ENCODE results near the gene GAL3ST2. TPM values are rescaled to one million over a fixed set of nuclear protein-coding genes. Genes with fewer than 3 reads are reported as not detected.

GAL3ST2 gene
- polyA plus RNA-seq, 1 donor from 2014 or later = not detected

- TF ChIP-seq POLR2AphosphoS5 (IDR thresholded peaks at IDR 0.05) = no peak
- no peak for TF ChIP-seq MXI1 (conservative IDR thresholded peaks at IDR 0.05; ENCODE audit: poor library complexity, severe bottlenecking)
These were observed 33.0 kb downstream of the GAL3ST2 start (continued) for GRCh38 chr2:241809383-241810306.

- H3K9ac ChIP-seq (ENCODE audit: low read length) = no peak overlapping the region
These were observed 33.9 kb downstream of the GAL3ST2 start for GRCh38 chr2:241810307-241811200.

More at GRCh38 chr2:241810307-241811200, 33.9 kb downstream of the GAL3ST2 start:
- Histone ChIP-seq H3F3A (ENCODE audit: insufficient read depth, low read length, poor library complexity, severe bottlenecking) (no peaks in the 10 kb centered on the region), H2AFZ (ENCODE audit: low read depth, low read length) (no peak overlapping the region), H4K20me1 (ENCODE audit: insufficient read depth) (no peaks in the 10 kb centered on the region), H3K4me2 (ENCODE audit: low read length) (no peak overlapping the region), H3K9me2 (ENCODE audit: insufficient read depth, low read length) (no peaks in the 10 kb centered on the region), H3K79me2 (replicated peaks; ENCODE audit: insufficient read depth, low read length) (no peaks in the 10 kb centered on the region), H3K36me3 (ENCODE audit: insufficient read depth, low read length) (no peaks in the 10 kb centered on the region), H3K27ac (ENCODE audit: low read length) (no peak overlapping the region), H3K27me3 (ENCODE audit: insufficient read depth, low read depth, low read length) (no peaks in the 10 kb centered on the region), H3K9me3 (ENCODE audit: low read length) (no peaks in the 10 kb centered on the region), H3K4me3 (ENCODE audit: low read length) (no peak overlapping the region)
- no peak for TF ChIP-seq POLR2AphosphoS5 (IDR thresholded peaks at IDR 0.05)
- no peak for TF ChIP-seq RAD21 (conservative IDR thresholded peaks at IDR 0.05)
- no peak for TF ChIP-seq CTCF (IDR thresholded peaks at IDR 0.05; ENCODE audit: poor library complexity, severe bottlenecking)
- no peak for TF ChIP-seq EZH2 (IDR thresholded peaks at IDR 0.05; ENCODE audit: borderline replicate concordance, insufficient read depth, low read length, poor library complexity, severe bottlenecking)
- TF ChIP-seq EP300 (conservative IDR thresholded peaks at IDR 0.05; ENCODE audit: poor library complexity, severe bottlenecking) = no peak
- no peak for TF ChIP-seq MXI1 (conservative IDR thresholded peaks at IDR 0.05; ENCODE audit: poor library complexity, severe bottlenecking)
- TF ChIP-seq SMC3 (conservative IDR thresholded peaks at IDR 0.05; ENCODE audit: poor library complexity) = no peak
- no peak for TF ChIP-seq REST (IDR thresholded peaks at IDR 0.05; ENCODE audit: borderline replicate concordance)
- TF ChIP-seq TAF1 (IDR thresholded peaks at IDR 0.05; ENCODE audit: low read depth) = no peak

Data from neural cell (in vitro differentiated cells).